Esophagus squamous epithelium (tissue), 4 donors: ENCODE measurements around the gene KLK15.

Experiments used
- CTCF ChIP-seq, 6 experiments: fragments of 450-650 bp in 4 of 6; fragments of 200-600 bp in 2 of 6; sonication (generic) in 2 of 6; IDR thresholded peaks; one replicate each; pipeline ENCODE4 v1.5.1; 2016 to 2019; ENCODE audit warnings: antibody characterized with exemption in 6 of 6, mild to moderate bottlenecking in 4 of 6, moderate library complexity in 4 of 6
- POLR2A ChIP-seq, 4 donors: fragments of 450-650 bp; IDR thresholded peaks; one replicate each; pipeline ENCODE4 v1.6.1; 2017; ENCODE audit warnings: antibody characterized with exemption in 4 of 4, mild to moderate bottlenecking in 4 of 4, moderate library complexity in 3 of 4

- TF ChIP-seq CTCF (IDR thresholded peaks at IDR 0.05) (no peak), POLR2A (IDR thresholded peaks at IDR 0.05) (no peak)
Measured at GRCh38 chr19:50861010-50861409, 27.6 kb upstream of the KLK15 start.
